Measurements from ENCODE around the gene EXOSC1.
"Not testable (repeated sequence)": the region's sequence is repeated elsewhere in the genome, so short reads cannot be mapped to it uniquely, and the experiment has no call there.

Gene EXOSC1

DNA sequence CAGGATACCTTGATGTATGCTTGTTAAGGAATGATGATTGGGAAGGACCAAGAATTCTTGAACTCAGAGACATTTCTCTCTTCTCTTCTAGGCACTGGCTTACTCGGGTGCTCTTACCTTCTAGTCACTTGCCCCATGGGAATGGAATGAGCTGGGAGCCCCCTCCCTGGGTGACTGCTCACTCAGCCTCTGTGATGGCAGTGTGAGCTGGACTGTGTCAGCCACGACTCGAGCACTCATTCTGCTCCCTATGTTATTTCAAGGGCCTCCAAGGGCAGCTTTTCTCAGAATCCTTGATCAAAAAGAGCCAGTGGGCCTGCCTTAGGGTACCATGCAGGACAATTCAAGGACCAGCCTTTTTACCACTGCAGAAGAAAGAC lies 10.9 kb upstream of the EXOSC1 start:
- no peak for DNase-seq

DNA sequence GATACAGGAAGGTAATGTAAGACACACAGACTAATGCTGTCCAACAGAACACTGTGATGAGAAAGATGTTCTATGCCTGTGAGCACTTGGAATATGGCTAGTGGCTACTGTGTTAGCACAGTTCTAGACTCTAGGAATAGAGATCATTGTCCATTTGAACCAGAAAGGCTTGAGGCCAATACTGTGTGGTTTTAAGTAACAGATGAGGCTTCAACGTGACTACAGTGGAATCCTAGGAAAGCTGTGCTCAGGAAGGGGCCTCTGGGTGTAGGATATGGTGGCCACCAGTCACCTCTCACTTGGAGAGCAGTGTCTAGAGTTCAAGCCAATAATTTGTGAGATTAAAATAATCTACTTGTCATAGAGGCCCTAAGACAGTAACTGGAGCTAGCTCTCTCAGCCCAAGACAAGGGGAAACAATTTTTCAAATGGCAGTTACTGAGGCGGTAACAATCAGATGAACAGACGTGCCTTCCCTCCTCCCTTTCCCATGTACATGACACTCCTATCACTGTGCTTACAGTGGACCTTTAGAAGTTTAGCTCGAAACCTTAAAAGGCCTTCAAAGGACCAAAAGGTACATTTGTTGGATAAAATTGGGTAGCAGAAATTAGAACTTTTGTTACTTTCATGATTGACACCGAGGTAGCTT lies 10.4 kb upstream of the EXOSC1 start:
- DNase-seq, result no peak

DNA sequence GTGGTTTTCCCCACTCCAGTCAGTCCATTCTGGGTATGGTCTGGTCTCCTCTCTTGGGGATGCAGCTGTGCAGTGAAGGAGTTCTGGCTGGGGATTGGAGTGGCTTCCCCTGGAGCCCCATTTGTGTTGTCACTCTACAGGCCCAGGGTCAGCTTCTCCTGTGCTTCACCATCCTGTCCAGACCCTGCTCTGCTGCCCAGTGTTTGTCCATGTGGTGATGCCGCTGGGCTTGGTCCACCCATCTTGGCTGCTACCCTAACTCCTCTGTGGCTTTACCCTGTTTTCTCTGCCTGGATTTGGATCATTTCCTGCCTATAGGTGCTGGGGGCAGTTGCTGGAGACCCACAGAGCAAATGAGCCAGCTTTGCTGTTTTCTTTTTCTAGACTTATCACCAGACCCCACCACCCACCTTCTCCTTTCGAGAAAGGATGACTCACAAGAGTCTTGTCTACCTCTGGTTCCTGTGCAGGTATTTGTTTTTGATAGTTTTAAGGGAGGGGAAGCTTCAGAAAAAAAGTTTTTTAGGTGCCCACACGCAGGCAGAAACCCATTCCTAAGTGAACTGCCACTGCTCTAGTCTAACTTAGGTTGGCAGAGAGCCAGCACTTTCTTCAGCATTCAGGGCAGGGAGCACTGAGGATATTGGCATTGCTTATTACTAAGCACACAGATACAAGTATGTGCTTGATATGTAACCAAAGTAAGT lies 8.7 kb upstream of the EXOSC1 start:
- DNase-seq, result peak in 1 of 2 experiments; percentile 39

DNA sequence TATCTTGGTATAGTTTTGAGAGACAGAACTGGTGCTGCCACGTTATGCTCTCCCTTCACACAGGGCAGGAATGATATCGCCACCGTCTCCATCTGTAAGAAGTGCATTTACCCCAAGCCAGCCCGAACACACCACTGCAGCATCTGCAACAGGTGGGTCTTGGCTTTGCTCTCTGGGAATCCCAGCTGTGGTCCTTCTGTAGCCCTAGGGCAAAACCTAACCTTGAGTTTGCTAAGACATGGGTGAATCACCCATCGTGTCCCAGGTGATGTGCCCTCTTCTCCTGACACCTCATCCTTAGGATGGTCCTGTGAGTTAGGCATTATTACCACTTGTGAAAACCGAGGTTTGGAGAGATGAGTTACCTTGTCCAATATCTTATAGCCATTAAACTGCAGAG lies 6.5 kb upstream of the EXOSC1 start:
- DNase-seq, result no peak

- no peak for DNase-seq
These were observed 5.8 kb upstream of the EXOSC1 start for GRCh38 chr10:97451605-97452004.

GRCh38 chr10:97450828-97451227 lies 5.0 kb upstream of the EXOSC1 start:
- no peak for DNase-seq

DNA sequence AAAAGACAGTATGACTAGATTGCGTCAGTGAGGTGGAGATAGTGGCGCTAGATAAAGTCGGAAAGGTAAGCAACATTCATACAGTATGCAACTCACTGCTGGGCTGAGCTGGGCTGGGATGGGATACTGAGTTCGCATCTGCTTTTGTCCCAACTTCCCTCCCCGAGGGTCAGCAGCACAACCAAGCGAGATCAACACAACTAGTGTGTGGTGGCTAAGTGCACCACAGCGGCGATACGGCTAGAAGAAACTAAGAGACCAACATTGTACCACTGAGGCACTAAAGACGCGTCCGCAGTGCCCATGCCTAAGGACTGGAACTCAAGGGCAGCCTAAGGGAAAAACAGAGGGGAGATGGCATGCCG lies 467 bp downstream of the EXOSC1 start:
- DNase-seq, result no peak

DNA sequence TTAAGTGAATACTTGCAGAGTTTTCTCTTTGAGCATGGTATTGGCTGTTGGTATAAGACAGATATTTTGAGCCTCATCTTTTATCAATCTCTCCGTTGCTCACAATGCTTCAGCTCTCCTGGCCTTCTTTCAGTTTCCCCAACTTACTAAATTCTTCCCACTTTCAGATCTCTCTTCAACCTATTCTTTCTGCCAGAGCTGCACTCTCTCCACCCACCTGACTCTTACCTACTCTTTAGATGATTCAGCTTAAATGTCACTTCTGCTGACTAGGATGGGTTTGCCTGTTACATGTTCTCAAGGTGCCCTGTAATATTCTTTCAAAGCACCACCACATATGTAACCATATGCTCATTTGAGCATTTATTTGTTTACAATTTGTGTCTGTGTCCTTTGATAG lies 1.6 kb downstream of the EXOSC1 start:
- DNase-seq, result no peak

GRCh38 chr10:97442277-97442676 lies 3.5 kb downstream of the EXOSC1 start:
- DNase-seq, result no peak

DNA sequence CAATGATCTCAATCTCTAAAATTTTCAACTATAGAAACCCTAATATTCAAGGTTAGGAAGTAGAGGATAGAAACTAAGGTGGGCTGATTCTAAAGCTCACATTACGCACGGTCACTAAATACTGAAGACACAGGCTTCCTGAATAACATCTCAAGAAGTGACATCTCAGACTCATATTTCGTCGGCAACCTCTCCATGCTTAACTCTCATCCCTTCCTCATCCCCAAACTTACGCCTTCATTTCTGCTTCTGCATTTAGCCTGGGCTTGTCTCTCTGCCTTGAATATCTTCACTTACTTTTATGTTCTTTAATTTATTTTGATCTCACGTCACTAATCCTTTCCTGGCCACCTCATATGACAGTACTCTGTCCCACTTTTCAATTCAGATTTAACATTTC lies 10.6 kb downstream of the EXOSC1 start:
- DNase-seq, result no peak

DNA sequence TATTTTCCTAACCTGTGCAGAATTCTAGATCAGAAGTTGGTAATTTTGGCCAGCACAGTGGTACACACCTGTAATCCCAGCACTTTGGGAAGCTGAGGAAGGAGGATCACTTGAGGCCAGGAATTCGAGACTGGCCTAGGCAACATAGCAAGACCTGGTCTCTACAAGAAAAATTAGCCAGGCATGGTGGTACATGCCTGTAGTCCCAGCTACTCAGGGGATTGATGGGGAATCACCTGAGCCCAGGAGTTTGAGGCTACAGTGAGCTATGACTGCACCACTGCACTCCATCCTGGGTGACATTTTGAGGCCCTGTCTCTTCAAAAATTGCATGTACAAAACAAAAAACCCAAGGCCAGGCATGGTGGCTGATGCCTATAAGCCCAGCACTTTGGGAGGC lies 11.2 kb downstream of the EXOSC1 start:
- no peak for DNase-seq

GRCh38 chr10:97434055-97434454 lies 11.8 kb downstream of the EXOSC1 start:
- no peak for DNase-seq

DNA sequence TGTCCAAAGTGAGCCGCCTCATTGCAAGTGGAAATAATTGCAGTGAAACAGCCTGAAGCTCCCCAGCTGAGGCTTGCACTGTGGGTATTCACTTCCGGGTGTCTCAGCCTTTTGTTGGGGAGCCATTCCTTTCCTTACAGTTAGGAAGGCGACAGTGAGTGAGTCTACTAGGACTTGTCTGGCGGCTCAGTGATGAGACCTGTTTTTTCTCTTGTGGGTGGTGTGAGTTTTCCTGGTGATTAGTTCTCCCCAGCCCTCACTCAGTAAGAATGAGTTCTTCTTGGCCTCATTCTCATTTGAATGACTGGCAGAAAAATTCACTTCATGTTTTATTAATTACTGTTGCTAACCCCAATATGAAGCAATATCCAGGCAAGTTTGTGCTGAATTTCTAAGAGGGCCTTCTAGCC lies 17.2 kb downstream of the EXOSC1 start:
- DNase-seq, result peak in 1 of 2 experiments; percentile 51

DNA sequence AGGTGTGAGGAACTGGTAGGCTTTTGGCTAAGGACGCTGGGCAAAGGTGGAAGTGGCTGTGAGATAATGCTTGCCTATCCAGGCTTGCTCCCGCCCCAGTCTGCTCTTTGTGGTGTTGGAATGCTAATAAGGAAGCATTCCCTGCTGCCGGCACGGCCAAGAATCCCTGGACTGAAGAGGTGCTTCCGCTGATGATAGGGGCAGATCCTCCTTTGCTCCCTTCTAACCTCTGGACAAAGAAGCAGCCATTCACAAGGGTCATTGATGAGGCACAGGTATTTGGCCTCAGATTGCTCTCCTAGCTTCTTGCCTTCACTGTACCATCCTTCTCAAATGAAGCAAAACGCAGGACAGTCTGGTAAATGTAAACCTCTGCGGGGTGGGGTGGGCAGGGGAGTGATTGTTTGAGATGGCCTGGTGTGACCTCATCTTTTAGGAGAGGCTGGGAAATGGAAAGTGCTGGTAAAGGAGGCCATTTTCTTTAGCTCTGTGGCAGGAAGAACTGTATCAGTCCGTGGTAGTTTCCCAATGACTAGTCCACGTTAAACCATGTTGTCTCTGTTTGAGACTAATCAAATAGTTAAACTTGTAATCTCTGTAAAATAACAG lies 18.1 kb downstream of the EXOSC1 start:
- DNase-seq, result peak; percentile 67 to 71

DNA sequence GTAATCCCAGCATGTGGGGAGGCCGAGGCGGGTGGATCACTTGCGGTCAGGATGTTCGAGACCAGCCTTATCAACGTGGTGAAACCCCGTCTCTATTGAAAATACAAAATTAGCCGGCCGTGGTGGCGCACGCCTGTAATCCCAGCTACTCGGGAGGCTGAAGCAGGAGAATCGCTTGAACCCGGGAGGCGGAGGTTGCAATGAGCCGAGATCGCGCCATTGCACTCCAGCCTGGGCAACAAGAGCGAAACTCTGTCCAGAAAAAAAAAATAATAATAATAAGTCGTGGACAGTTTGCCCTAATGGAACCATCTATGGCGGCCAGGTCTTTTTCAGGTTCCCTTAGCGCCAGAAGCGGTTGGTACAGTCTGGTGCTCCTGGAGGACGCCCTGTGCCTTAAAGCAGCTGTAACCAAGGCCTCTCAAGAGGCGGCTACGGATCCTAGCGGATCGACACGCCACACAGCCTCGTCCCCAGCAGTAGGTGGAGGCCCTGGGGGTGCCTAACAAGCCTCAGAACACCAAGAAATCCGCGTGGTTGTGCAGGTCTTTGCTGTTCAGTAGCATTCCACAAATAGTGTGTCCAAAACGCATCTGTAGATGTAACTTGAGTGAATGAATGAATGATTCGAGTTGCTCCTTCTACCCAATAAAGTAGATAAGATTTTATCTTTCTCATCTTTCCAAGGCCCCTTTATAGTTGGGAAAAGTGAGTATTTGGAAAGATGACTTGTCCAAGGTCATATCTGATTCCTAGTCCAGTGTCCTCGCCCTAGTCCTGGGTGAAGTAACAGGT lies 18.8 kb downstream of the EXOSC1 start:
- peak; percentile 50 for DNase-seq

GRCh38 chr10:97425964-97426775 lies 19.6 kb downstream of the EXOSC1 start, which contains the start of gene PGAM1:
PGAM1 (plus strand) TSS chr10:97426191; CDS start chr10:97426308, 117 bp downstream.
- DNase-seq, result peak; percentile 95 to 98

- DNase-seq, result not testable (repeated sequence)
These were observed 22.1 kb downstream of the EXOSC1 start for GRCh38 chr10:97423757-97424098.

DNA sequence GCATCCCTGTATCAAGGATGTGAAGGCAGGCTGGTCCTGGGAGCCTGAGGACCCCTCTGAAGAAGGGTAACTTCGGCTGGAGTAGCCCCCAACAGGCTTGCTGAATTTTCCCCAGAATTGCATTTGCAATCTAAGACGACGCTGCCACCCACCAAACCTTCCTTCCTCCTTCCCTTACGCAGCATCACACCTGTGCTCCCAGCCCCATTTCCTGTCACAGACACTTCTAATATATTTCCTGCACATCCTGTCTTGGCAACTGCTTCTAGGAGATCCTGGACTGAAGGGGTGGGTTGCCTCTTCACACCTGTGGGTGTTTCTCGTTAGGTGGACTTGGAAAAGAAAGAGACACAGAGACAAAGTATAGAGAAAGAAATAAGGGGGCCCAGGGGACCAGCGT lies 29.2 kb downstream of the EXOSC1 start:
- DNase-seq, result peak in 1 of 2 experiments; percentile 44

DNA sequence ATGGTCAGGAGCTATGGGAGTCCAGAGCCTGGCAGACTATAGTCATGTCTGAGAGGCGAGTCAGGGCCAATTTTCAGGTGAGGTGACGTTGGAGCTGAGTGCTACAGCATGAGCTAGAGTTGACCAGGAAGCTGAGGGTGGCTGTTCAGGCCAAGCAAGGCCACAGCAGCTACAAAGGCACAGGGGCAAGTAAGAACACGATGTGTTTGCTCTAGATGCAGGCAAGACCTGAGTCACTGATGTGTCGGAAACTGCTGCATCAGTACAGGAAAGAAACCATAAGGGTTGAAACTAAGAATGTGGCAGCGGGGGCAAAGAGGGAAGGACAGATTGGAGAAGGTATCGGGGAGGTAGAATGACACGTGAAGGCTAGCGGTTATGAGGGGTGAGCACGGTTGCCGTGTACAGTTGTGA lies 32.9 kb downstream of the EXOSC1 start:
- DNase-seq, result peak; percentile 79 to 81

DNA sequence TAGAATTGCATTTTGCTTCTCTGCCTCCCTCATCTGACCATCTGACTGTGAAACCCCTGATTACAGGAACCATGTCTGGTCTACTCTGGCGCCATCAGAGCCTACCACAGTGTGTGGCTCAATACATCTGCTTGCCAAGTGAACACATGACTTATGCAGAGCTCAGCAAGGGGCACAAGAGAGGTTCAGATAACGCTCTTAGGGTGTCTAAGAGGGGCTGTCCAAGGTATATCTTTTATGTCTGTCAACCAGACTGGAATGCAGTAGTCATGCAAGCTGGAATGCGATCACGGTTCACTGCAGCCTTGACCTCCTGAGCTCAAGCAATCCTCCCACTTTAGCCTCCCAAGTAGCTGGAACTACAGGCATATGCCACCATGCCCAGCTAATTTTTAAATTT lies 34.4 kb downstream of the EXOSC1 start:
- DNase-seq, result no peak

DNA sequence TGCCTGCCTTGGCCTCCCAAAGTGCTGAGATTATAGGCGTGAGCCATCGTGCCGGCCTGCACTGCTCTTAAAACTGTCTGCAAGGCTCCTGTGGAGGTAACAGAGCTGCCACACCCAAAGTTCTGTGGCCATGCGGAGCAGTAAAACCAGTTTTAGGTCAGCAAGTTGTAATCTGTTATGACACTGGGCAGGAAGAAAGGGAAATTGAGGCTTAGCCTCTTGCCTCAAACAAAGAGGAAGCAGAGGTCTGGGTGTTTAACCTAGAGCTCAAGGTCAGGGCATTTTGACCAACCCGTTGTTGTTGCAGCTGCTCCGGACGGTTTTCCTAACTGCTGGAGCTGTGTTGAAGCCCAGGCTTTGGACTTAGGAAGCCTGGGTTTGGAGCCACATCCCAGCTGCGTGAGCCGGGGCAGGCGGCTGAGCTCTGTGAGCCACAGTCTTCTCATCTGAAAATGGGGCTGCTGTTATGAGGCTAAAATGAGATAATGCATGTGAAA lies 37.3 kb downstream of the EXOSC1 start:
- DNase-seq, result no peak

- no peak for DNase-seq
These were observed 37.9 kb downstream of the EXOSC1 start for GRCh38 chr10:97407952-97408248.

Data from activated T-cell treated with anti-CD3 and anti-CD28 coated beads, Interleukin-2, amount 50 U/mL, for 48 hours (primary cell).